CD14-positive monocyte (primary cell): ENCODE measurements around the gene CDKN2AIP. TPM values are rescaled to one million over a fixed set of nuclear protein-coding genes. Genes with fewer than 3 reads are reported as not detected.

Experiments
- DNase-seq, 3 donors: peaks; one replicate each; pipeline ENCODE4 v3.0.0-alpha.2; 2011 to 2022
- H2AFZ ChIP-seq: 2 replicates; pipeline ENCODE4 v1.6.0; 2012; ENCODE audit warnings: mild to moderate bottlenecking, low read depth, low read length, inconsistent platforms; ENCODE audit not compliant: insufficient read depth, poor library complexity, severe bottlenecking
- H3K27ac ChIP-seq, 2 donors: 1 replicate in 1 of 2; 2 replicates in 1 of 2; pipeline ENCODE4 v1.5.1; 2012 to 2013; ENCODE audit warnings: low read length in 2 of 2, control low read depth in 1 of 2, inconsistent platforms in 1 of 2, low read depth in 1 of 2, mild to moderate bottlenecking in 1 of 2
- H3K27me3 ChIP-seq, 2 donors: one replicate each; pipeline versions ENCODE4 v1.6.0 to v1.6.1; 2011 to 2013; ENCODE audit warnings: low read length in 2 of 2; ENCODE audit not compliant: control insufficient read depth in 2 of 2, insufficient read depth in 2 of 2
- H3K36me3 ChIP-seq, 2 donors: replicated peaks in 1 of 2; 1 replicate in 1 of 2; 2 replicates in 1 of 2; pipeline versions ENCODE4 v1.5.1 to v1.6.1; 2012 to 2013; ENCODE audit warnings: low read length in 2 of 2, control low read depth in 1 of 2, inconsistent platforms in 1 of 2, mild to moderate bottlenecking in 1 of 2; ENCODE audit not compliant: insufficient read depth in 2 of 2, control insufficient read depth in 1 of 2
- H3K4me1 ChIP-seq, 2 donors: 1 replicate in 1 of 2; 2 replicates in 1 of 2; pipeline versions ENCODE4 v1.5.1 to v1.6.1; 2012 to 2013; ENCODE audit warnings: low read length in 2 of 2, control low read depth in 1 of 2, inconsistent platforms in 1 of 2, mild to moderate bottlenecking in 1 of 2, moderate library complexity in 1 of 2; ENCODE audit not compliant: insufficient read depth in 2 of 2, control insufficient read depth in 1 of 2
- H3K4me2 ChIP-seq: replicated peaks from 2 replicates; pipeline ENCODE3; 2012; ENCODE audit warnings: low read length, moderate library complexity, mild to moderate bottlenecking; ENCODE audit not compliant: poor library complexity, severe bottlenecking; ENCODE audit errors: extremely low read depth
- H3K4me3 ChIP-seq, 3 experiments: fragments of 200-600 bp in 1 of 3; sonication (generic) in 1 of 3; replicated peaks in 1 of 3; 1 replicate in 2 of 3; 2 replicates in 1 of 3; pipeline ENCODE4 v1.5.1; 2011 to 2013; ENCODE audit warnings: low read length in 3 of 3, mild to moderate bottlenecking in 3 of 3, control low read depth in 2 of 3, low read depth in 2 of 3, inconsistent platforms in 1 of 3, moderate library complexity in 1 of 3
- H3K79me2 ChIP-seq: 2 replicates; pipeline ENCODE4 v1.6.0; 2012; ENCODE audit warnings: mild to moderate bottlenecking, control low read depth, inconsistent platforms, low read length, moderate library complexity; ENCODE audit not compliant: insufficient read depth
- H3K9ac ChIP-seq: 2 replicates; pipeline ENCODE4 v1.6.0; 2017; ENCODE audit warnings: low read length, mild to moderate bottlenecking; ENCODE audit not compliant: insufficient read depth, poor library complexity, severe bottlenecking
- H3K9me3 ChIP-seq, 2 donors: replicated peaks in 1 of 2; 1 replicate in 1 of 2; 2 replicates in 1 of 2; pipeline versions ENCODE4 v1.5.1 to v1.6.1; 2012 to 2013; ENCODE audit warnings: low read length in 2 of 2, control low read depth in 1 of 2; ENCODE audit not compliant: control insufficient read depth in 1 of 2, insufficient read depth in 1 of 2
- H4K20me1 ChIP-seq: 2 replicates; pipeline ENCODE4 v1.6.0; 2012; ENCODE audit warnings: mild to moderate bottlenecking, low read length, control low read depth, moderate library complexity; ENCODE audit not compliant: insufficient read depth
- H3K27ac Mint-ChIP-seq, 7 donors: one replicate each; pipeline ENCODE4 v1.8.0; 2020; ENCODE audit warnings: mild to moderate bottlenecking in 7 of 7, mixed read lengths in 7 of 7, moderate library complexity in 6 of 7, inconsistent platforms in 2 of 7
- H3K27me3 Mint-ChIP-seq, 3 donors: one replicate each; pipeline ENCODE4 v1.8.0; 2021 to 2022; ENCODE audit warnings: low read depth in 3 of 3, mild to moderate bottlenecking in 3 of 3, mixed read lengths in 3 of 3, moderate library complexity in 3 of 3, inconsistent platforms in 1 of 3
- H3K36me3 Mint-ChIP-seq, 2 donors: one replicate each; pipeline ENCODE4 v1.8.0; 2020; ENCODE audit warnings: mixed read lengths in 2 of 2, inconsistent platforms in 1 of 2, mild to moderate bottlenecking in 1 of 2
- H3K4me1 Mint-ChIP-seq: one replicate; pipeline ENCODE4 v1.8.0; 2020; ENCODE audit warnings: mild to moderate bottlenecking, mixed read lengths
- H3K4me3 Mint-ChIP-seq, 2 donors: one replicate each; pipeline ENCODE4 v1.8.0; 2020; ENCODE audit warnings: mild to moderate bottlenecking in 2 of 2, mixed read lengths in 2 of 2, moderate library complexity in 1 of 2
- H3K9me3 Mint-ChIP-seq, 7 donors: one replicate each; pipeline ENCODE4 v1.8.0; 2020 to 2022; ENCODE audit warnings: mixed read lengths in 7 of 7, mild to moderate bottlenecking in 6 of 7, moderate library complexity in 6 of 7, inconsistent platforms in 2 of 7
- CTCF ChIP-seq: fragments of 200-600 bp; IDR thresholded peaks from one replicate; pipeline ENCODE4 v1.8.0; 2022; ENCODE audit warnings: antibody characterized with exemption, mild to moderate bottlenecking
- WGBS: methylation state at CpG from one replicate; pipeline ENCODE4 v1.1.5; 2013; ENCODE audit warnings: missing lambda C conversion rate; ENCODE audit not compliant: insufficient coverage; 5-methylcytosine and 5-hydroxymethylcytosine counted together
- intact Hi-C, 2 donors: fragments of 100-400 bp; cut with micrococcal nuclease; formaldehyde crosslinking; loops; one replicate each; pipeline versions ENCODE4 v1.15.0 to v1.15.1; 2023
- polyA plus RNA-seq, 3 donors: library from polyadenylated mRNA; depleted of rRNA in 1 of 3; unstranded in 2 of 3; stranded (reverse) in 1 of 3; fragments of 300-500 nt in 2 of 3; fragments of >200 nt in 1 of 3; fragmentation: Illumina TruSeq in 2 of 3; gene quantifications; 1 replicate in 2 of 3; 2 replicates in 1 of 3; pipeline ENCODE4 v1.2.3, GENCODE V29; 2012 to 2021

CDKN2AIP gene
- polyA plus RNA-seq, 3 donors = 3.1 to 4.4 (median 3.7) TPM

GRCh38 chr4:183412821-183413220, 31.6 kb upstream of the CDKN2AIP start:
- H3K4me2 ChIP-seq = no peak overlapping the region
- H3K4me3 ChIP-seq = no peak overlapping the region
- no peak for TF ChIP-seq CTCF
- peaks cover 0 to 1% (median 0%) of the 10 kb centered on the region in 7 donors for H3K9me3 Mint-ChIP-seq
- H3K36me3 Mint-ChIP-seq = no peaks in the 10 kb centered on the region
- H3K36me3 ChIP-seq = no peaks in the 10 kb centered on the region
- H3K27me3 Mint-ChIP-seq = peaks cover under 1 to 5% (median 4%) of the 10 kb centered on the region in 3 donors
- intact Hi-C loops = no loop called here
- H3K4me3 Mint-ChIP-seq = no peak overlapping the region
- H3K27me3 ChIP-seq = no peaks in the 10 kb centered on the region
- H3K27ac ChIP-seq = no peak overlapping the region
- peaks cover 8% of the 10 kb centered on the region for H3K4me1 Mint-ChIP-seq
- no peaks in the 10 kb centered on the region for H3K9me3 ChIP-seq
- no peak for DNase-seq
- no peak overlapping the region for H3K9ac ChIP-seq
- no peak overlapping the region for H3K27ac Mint-ChIP-seq
- H2AFZ ChIP-seq = no peak overlapping the region
- H3K79me2 ChIP-seq = no peaks in the 10 kb centered on the region
- no peaks in the 10 kb centered on the region for H4K20me1 ChIP-seq
- 86% methylated on average over 9 of the region's 11 CpGs for WGBS
- peaks cover 0 to under 1% of the 10 kb centered on the region in 2 donors for H3K4me1 ChIP-seq

GRCh38 chr4:183413234-183414200, 30.9 kb upstream of the CDKN2AIP start:
- TF ChIP-seq CTCF = no peak
- H3K27me3 ChIP-seq = no peaks in the 10 kb centered on the region
- 94% methylated on average over 27 of the region's 28 CpGs for WGBS
- Mint-ChIP-seq H3K4me1 (peaks cover 7% of the 10 kb centered on the region), H3K9me3 (peaks cover 0 to 1% (median 0%) of the 10 kb centered on the region in 7 donors), H3K27me3 (peaks cover 0 to 6% (median 4%) of the 10 kb centered on the region in 3 donors), H3K4me3 (no peak overlapping the region), H3K27ac (peak overlapping the region in 1 of 7 donors; percentile 36), H3K36me3 (no peaks in the 10 kb centered on the region)
- H3K4me3 ChIP-seq = no peak overlapping the region
- H3K9ac ChIP-seq = no peak overlapping the region
- H2AFZ ChIP-seq = no peak overlapping the region
- H3K36me3 ChIP-seq = no peaks in the 10 kb centered on the region
- H3K4me2 ChIP-seq = no peak overlapping the region
- no peaks in the 10 kb centered on the region for H3K4me1 ChIP-seq
- H3K79me2 ChIP-seq = no peaks in the 10 kb centered on the region
- no peaks in the 10 kb centered on the region for H4K20me1 ChIP-seq
- no peaks in the 10 kb centered on the region for H3K9me3 ChIP-seq
- intact Hi-C loops = no loop called here
- no peak for DNase-seq
- no peak overlapping the region for H3K27ac ChIP-seq
